Activated B cell treated with CpG ODN at 0.5 μM for 24 hours (primary cell): ENCODE data around the gene SOX10. TPM values are rescaled to one million over a fixed set of nuclear protein-coding genes. Genes with fewer than 3 reads are reported as not detected.

Experiments used
- ATAC-seq: fragments of 200-7000 bp; cut with Tn5 transposase; one replicate; pipeline ENCODE4 v1.10.0; 2021; ENCODE audit warnings: low read depth, mild to moderate bottlenecking, moderate library complexity
- CTCF ChIA-PET: fragments of 350-600 bp; sonication (Branson Sonifier 250); formaldehyde crosslinking; loops from one replicate; lab custom pipeline; 2021; ENCODE audit warnings: antibody characterized with exemption; lab: Charles Lee
- POLR2A ChIA-PET: fragments of 350-600 bp; sonication (Branson Sonifier 250); formaldehyde crosslinking; loops from one replicate; lab custom pipeline; 2021; ENCODE audit warnings: antibody characterized with exemption; lab: Charles Lee
- DNase-seq: peaks from one replicate; pipeline ENCODE4 v3.0.0; 2022
- H3K27ac Mint-ChIP-seq: one replicate; pipeline ENCODE4 v1.8.0; 2020; ENCODE audit warnings: mixed read lengths
- H3K27me3 Mint-ChIP-seq: one replicate; pipeline ENCODE4 v1.8.0; 2021; ENCODE audit warnings: mixed read lengths
- H3K36me3 Mint-ChIP-seq: one replicate; pipeline ENCODE4 v1.8.0; 2021; ENCODE audit warnings: low read depth, mixed read lengths
- H3K4me1 Mint-ChIP-seq: one replicate; pipeline ENCODE4 v1.8.0; 2021; ENCODE audit warnings: mixed read lengths
- H3K4me3 Mint-ChIP-seq: one replicate; pipeline ENCODE4 v1.8.0; 2020; ENCODE audit warnings: mild to moderate bottlenecking, mixed read lengths
- H3K9me3 Mint-ChIP-seq: one replicate; pipeline ENCODE4 v1.8.0; 2020; ENCODE audit warnings: mixed read lengths
- intact Hi-C: fragments of 100-400 bp; cut with micrococcal nuclease; formaldehyde crosslinking; loops from one replicate; pipeline ENCODE4 v1.15.1; 2024
- total RNA-seq: library from RNA; stranded (reverse); gene quantifications from 2 replicates; pipeline ENCODE4 v1.2.3, GENCODE V29; 2022
- TF ChIP-seq, protein P1 (sequence below): fragments of 200-600 bp; IDR thresholded peaks from one replicate; pipeline ENCODE4 v1.8.0; 2022; ENCODE audit warnings: antibody characterized with exemption, mild to moderate bottlenecking

Gene SOX10
- total RNA-seq, 1 donor from 2014 or later, result not detected

DNA sequence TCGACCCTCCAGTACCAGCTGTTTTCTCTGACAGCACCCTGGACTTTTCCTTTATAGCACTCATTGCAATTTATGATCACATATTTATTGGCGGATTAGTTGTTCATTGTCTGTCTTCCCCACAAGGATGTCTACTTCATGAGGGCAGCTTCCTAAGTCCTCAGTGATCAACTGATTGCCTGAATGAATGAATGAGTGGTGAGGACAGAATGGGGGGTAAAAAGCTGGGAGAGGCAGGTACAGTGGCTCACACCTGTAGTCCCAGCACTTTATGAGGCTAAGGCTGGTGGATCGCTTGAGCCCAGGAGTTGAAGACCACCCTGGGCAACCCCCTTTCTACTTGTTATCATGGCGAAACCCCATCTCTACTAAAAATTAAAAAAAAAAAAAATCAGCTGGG lies 11.1 kb upstream of the SOX10 start:
- no peaks in the 10 kb centered on the region for H3K36me3 Mint-ChIP-seq
- H3K9me3 Mint-ChIP-seq, result no peaks in the 10 kb centered on the region
- intact Hi-C loops, result no loop called here
- no peak overlapping the region for H3K4me3 Mint-ChIP-seq
- no peak overlapping the region for H3K27ac Mint-ChIP-seq
- no peaks in the 10 kb centered on the region for H3K27me3 Mint-ChIP-seq
- H3K4me1 Mint-ChIP-seq, result peaks cover 27% of the 10 kb centered on the region
- ChIA-PET CTCF (no interaction called here), POLR2A (interaction anchor here (0.6 to 0.7 kb wide), 2 partner anchors 41 to 575 kb away, joined by 3 to 4 read pairs; partner anchors contain the start of gene DMC1)
- ATAC-seq (no peak), DNase-seq (no peak)
- TF ChIP-seq, protein P1, sequence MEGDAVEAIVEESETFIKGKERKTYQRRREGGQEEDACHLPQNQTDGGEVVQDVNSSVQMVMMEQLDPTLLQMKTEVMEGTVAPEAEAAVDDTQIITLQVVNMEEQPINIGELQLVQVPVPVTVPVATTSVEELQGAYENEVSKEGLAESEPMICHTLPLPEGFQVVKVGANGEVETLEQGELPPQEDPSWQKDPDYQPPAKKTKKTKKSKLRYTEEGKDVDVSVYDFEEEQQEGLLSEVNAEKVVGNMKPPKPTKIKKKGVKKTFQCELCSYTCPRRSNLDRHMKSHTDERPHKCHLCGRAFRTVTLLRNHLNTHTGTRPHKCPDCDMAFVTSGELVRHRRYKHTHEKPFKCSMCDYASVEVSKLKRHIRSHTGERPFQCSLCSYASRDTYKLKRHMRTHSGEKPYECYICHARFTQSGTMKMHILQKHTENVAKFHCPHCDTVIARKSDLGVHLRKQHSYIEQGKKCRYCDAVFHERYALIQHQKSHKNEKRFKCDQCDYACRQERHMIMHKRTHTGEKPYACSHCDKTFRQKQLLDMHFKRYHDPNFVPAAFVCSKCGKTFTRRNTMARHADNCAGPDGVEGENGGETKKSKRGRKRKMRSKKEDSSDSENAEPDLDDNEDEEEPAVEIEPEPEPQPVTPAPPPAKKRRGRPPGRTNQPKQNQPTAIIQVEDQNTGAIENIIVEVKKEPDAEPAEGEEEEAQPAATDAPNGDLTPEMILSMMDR, result no peak

DNA sequence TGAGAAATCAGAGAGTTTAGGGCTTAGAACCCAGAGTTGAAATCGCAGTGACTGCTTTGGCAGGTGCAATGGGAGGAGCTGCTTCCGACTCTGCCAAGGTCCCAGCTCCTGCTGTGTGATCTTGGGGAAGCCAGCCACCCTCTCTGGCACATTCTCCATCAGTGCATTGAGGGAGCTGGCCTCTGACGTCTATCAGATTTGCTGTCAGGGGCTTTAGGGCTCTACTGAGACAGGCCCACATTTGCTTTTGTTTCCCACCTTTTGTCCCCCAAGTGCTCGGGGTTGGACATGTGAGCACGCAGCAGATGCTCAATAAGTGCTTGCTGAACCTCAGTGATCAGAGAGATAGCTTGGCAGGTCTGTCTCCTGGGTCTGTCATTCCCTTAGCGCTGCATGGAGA lies 10.6 kb upstream of the SOX10 start:
- intact Hi-C loops, result no loop called here
- H3K27me3 Mint-ChIP-seq, result no peaks in the 10 kb centered on the region
- TF ChIP-seq, protein P1, result no peak
- ATAC-seq (no peak), DNase-seq (no peak)
- H3K27ac Mint-ChIP-seq, result no peak overlapping the region
- peaks cover 27% of the 10 kb centered on the region for H3K4me1 Mint-ChIP-seq
- no peak overlapping the region for H3K4me3 Mint-ChIP-seq
- no peaks in the 10 kb centered on the region for H3K36me3 Mint-ChIP-seq
- H3K9me3 Mint-ChIP-seq, result no peaks in the 10 kb centered on the region
- ChIA-PET CTCF (no interaction called here), POLR2A (no interaction called here)

DNA sequence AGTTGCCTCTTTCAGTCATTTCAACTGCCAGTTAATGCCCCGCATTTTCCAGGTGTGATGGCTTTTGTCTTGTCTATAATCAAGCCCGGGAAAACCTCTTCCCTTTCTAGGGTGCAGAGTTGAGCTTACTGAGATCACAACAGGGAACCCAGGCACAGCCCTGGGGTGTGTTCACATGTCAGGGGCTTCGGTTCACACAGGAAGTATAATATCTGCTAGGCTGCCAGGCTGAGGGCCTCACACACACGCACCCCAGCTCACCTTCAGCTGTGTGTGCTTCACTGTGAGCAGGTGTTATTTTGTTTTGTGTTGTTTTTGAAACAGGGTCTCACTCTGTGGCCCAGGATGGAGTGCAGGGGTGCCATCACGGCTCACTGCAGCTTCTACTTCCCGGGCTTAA lies 9.7 kb upstream of the SOX10 start:
- POLR2A ChIA-PET, result interaction anchor here (0.6 kb wide), 1 partner anchor 710 kb away, joined by 3 read pairs; no protein-coding TSS in a partner anchor
- ATAC-seq, result no peak
- no peak overlapping the region for H3K4me3 Mint-ChIP-seq
- no peaks in the 10 kb centered on the region for H3K9me3 Mint-ChIP-seq
- intact Hi-C loops, result no loop called here
- no peaks in the 10 kb centered on the region for H3K27me3 Mint-ChIP-seq
- H3K36me3 Mint-ChIP-seq, result no peaks in the 10 kb centered on the region
- CTCF ChIA-PET, result no interaction called here
- H3K27ac Mint-ChIP-seq, result no peak overlapping the region
- DNase-seq, result no peak
- TF ChIP-seq, protein P1, result no peak
- peaks cover 26% of the 10 kb centered on the region for H3K4me1 Mint-ChIP-seq

DNA sequence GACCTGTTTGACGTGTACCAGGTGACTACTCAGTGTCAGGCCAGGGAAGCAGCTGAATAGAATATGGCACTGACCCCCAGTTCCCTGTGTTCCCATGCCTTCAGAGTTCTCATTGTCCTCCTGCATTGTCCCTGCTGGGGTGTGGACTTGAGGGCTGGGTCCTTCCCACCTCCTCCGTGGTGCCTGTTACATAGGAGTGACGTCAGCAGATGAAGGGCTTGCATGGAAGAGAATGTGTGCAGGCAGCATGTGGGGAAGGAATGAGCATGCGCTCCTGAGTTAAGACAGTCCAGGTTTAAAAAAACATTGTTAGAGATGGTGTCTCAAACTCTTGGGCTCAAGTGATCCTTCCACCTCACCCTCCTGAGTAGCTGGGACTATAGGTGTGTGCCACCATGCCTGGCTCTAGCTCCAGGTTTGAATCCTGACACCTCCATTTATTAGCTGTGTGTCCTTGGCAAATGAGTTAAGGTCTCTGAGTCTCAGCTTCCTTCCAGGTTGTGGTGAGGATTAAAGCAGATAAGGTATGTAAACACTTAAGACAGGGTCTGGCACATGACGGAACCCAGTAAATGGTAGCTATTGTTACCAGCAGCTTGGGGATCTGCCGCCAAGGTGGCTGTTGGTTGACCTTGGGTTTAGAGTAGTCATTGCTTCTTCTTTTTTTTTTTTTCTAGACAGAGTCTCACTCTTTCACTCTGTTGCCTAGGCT lies 7.5 kb upstream of the SOX10 start:
- ATAC-seq (no peak), DNase-seq (no peak)
- no peaks in the 10 kb centered on the region for H3K36me3 Mint-ChIP-seq
- ChIA-PET CTCF (no interaction called here), POLR2A (no interaction called here)
- TF ChIP-seq, protein P1, result no peak
- intact Hi-C loops, result no loop called here
- no peaks in the 10 kb centered on the region for H3K27me3 Mint-ChIP-seq
- peaks cover 21% of the 10 kb centered on the region for H3K4me1 Mint-ChIP-seq
- no peaks in the 10 kb centered on the region for H3K9me3 Mint-ChIP-seq
- no peak overlapping the region for H3K4me3 Mint-ChIP-seq
- H3K27ac Mint-ChIP-seq, result no peak overlapping the region

DNA sequence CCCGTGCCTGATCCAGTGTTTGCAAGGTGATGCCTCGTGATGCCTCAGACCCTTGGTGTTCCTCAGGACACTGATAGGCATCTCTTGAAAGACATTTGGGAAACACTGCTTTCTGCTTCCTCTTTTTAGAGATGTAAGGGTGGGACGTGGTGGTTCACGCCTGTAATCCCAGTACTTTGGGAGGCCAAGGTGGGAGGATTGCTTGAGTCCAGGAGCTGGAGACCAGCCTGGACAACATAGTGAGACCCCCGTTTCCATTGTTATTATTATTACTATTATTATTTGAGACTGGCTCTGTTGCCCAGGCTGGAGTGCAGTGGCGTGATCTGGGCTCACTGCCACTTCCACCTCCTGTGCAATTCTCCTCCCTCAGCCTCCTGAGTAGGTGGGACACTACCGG lies 6.5 kb upstream of the SOX10 start:
- DNase-seq, result no peak
- H3K4me1 Mint-ChIP-seq, result peaks cover 10% of the 10 kb centered on the region
- no peaks in the 10 kb centered on the region for H3K9me3 Mint-ChIP-seq
- intact Hi-C loops, result no loop called here
- no peaks in the 10 kb centered on the region for H3K36me3 Mint-ChIP-seq
- ChIA-PET CTCF (no interaction called here), POLR2A (no interaction called here)
- H3K27ac Mint-ChIP-seq, result no peak overlapping the region
- no peaks in the 10 kb centered on the region for H3K27me3 Mint-ChIP-seq
- TF ChIP-seq, protein P1, result no peak
- no peak for ATAC-seq
- no peak overlapping the region for H3K4me3 Mint-ChIP-seq
